B cell (primary cell): Measurements from ENCODE around the gene CNTN4. TPM values are rescaled to one million over a fixed set of nuclear protein-coding genes. Genes with fewer than 3 reads are reported as not detected.

Source experiments
- ATAC-seq: fragments of 200-7000 bp; cut with Tn5 transposase; one replicate; pipeline ENCODE4 v1.10.0; 2021; ENCODE audit warnings: low read depth, mild to moderate bottlenecking, moderate number of reproducible peaks, moderate library complexity
- CTCF ChIA-PET: fragments of 350-600 bp; sonication (Branson Sonifier 250); formaldehyde crosslinking; loops from one replicate; lab custom pipeline; 2021; ENCODE audit warnings: antibody characterized with exemption, inconsistent platforms; lab: Charles Lee
- POLR2A ChIA-PET: fragments of 350-600 bp; sonication (Branson Sonifier 250); formaldehyde crosslinking; loops from one replicate; lab custom pipeline; 2021; ENCODE audit warnings: antibody characterized with exemption; lab: Charles Lee
- DNase-seq: peaks from one replicate; pipeline ENCODE4 v3.0.0; 2013
- H2AFZ ChIP-seq: 2 replicates; pipeline ENCODE4 v1.6.1; 2012; ENCODE audit warnings: mild to moderate bottlenecking, low read depth, low read length; ENCODE audit not compliant: insufficient read depth, poor library complexity, severe bottlenecking
- H3K27ac ChIP-seq, 2 donors: 1 replicate in 1 of 2; 2 replicates in 1 of 2; pipeline ENCODE4 v1.5.1; 2012 to 2013; ENCODE audit warnings: low read length in 2 of 2, mild to moderate bottlenecking in 2 of 2, moderate library complexity in 1 of 2
- H3K27me3 ChIP-seq, 4 experiments: fragments of 200-600 bp in 1 of 4; sonication (generic) in 1 of 4; replicated peaks in 1 of 4; 1 replicate in 2 of 4; 2 replicates in 2 of 4; pipeline versions ENCODE4 v1.6.1 to v1.7.0; 2013 to 2016; ENCODE audit warnings: low read length in 3 of 4, mild to moderate bottlenecking in 2 of 4, mixed read lengths in 1 of 4, moderate library complexity in 1 of 4; ENCODE audit not compliant: insufficient read depth in 4 of 4, control insufficient read depth in 3 of 4; ENCODE audit errors: control extremely low read depth in 1 of 4
- H3K36me3 ChIP-seq, 2 experiments: replicated peaks in 1 of 2; 1 replicate in 1 of 2; 2 replicates in 1 of 2; pipeline versions ENCODE4 v1.6.1 to v1.7.1; 2013; ENCODE audit warnings: low read length in 1 of 2; ENCODE audit not compliant: insufficient read depth in 2 of 2, control insufficient read depth in 1 of 2; ENCODE audit errors: control extremely low read depth in 1 of 2, extremely low read depth in 1 of 2
- H3K4me1 ChIP-seq, 2 donors: fragments of 200-600 bp in 1 of 2; sonication (generic) in 1 of 2; 1 replicate in 1 of 2; 2 replicates in 1 of 2; pipeline versions ENCODE4 v1.5.1 to v1.6.1; 2013 to 2017; ENCODE audit warnings: low read length in 2 of 2; ENCODE audit not compliant: control insufficient read depth in 2 of 2, insufficient read depth in 2 of 2
- H3K4me2 ChIP-seq: replicated peaks from 2 replicates; pipeline ENCODE3; 2012; ENCODE audit warnings: mild to moderate bottlenecking, low read depth, low read length; ENCODE audit not compliant: poor library complexity, severe bottlenecking
- H3K4me3 ChIP-seq, 5 experiments: fragments of 200-600 bp in 1 of 5; sonication (generic) in 1 of 5; 1 replicate in 3 of 5; 2 replicates in 2 of 5; pipeline versions ENCODE4 v1.5.1 to v1.7.0; 2011 to 2016; ENCODE audit warnings: low read length in 4 of 5, mild to moderate bottlenecking in 4 of 5, low read depth in 2 of 5, control low read depth in 1 of 5, moderate library complexity in 1 of 5; ENCODE audit not compliant: insufficient read depth in 1 of 5; ENCODE audit errors: control extremely low read depth in 1 of 5, extremely low read depth in 1 of 5
- H3K79me2 ChIP-seq: fragments of 200-600 bp; sonication (generic); one replicate; pipeline ENCODE4 v1.6.0; 2016; ENCODE audit warnings: low read length; ENCODE audit not compliant: control insufficient read depth, insufficient read depth
- H3K9ac ChIP-seq: fragments of 200-600 bp; sonication (generic); 2 replicates; pipeline ENCODE4 v1.6.1; 2017; ENCODE audit warnings: mild to moderate bottlenecking, low read length, moderate library complexity
- H3K9me3 ChIP-seq, 3 donors: one replicate each; pipeline versions ENCODE4 v1.6.1 to v1.7.1; 2013; ENCODE audit warnings: low read length in 2 of 3; ENCODE audit not compliant: control insufficient read depth in 2 of 3, insufficient read depth in 1 of 3; ENCODE audit errors: control extremely low read depth in 1 of 3
- H4K20me1 ChIP-seq: 2 replicates; pipeline ENCODE4 v1.6.0; 2012; ENCODE audit warnings: mild to moderate bottlenecking, low read length; ENCODE audit not compliant: insufficient read depth, control insufficient read depth, poor library complexity, severe bottlenecking
- H3K27ac Mint-ChIP-seq: one replicate; pipeline ENCODE4 v1.8.0; 2021; ENCODE audit warnings: mixed read lengths
- H3K27me3 Mint-ChIP-seq: one replicate; pipeline ENCODE4 v1.8.0; 2021; ENCODE audit warnings: mixed read lengths
- H3K4me1 Mint-ChIP-seq: one replicate; pipeline ENCODE4 v1.8.0; 2021; ENCODE audit warnings: mixed read lengths
- H3K4me3 Mint-ChIP-seq: one replicate; pipeline ENCODE4 v1.8.0; 2021; ENCODE audit warnings: mixed read lengths
- H3K9me3 Mint-ChIP-seq: one replicate; pipeline ENCODE4 v1.8.0; 2022; ENCODE audit warnings: mixed read lengths; ENCODE audit not compliant: insufficient read depth
- EZH2 ChIP-seq: IDR thresholded peaks from 2 replicates; pipeline ENCODE4 v1.6.1; 2012; ENCODE audit warnings: borderline replicate concordance, low read depth, mild to moderate bottlenecking, moderate library complexity, low read length; ENCODE audit not compliant: insufficient read depth, poor library complexity, severe bottlenecking
- WGBS: methylation state at CpG from one replicate; pipeline ENCODE4 v1.1.5; 2013; ENCODE audit warnings: missing lambda C conversion rate; ENCODE audit not compliant: insufficient coverage; 5-methylcytosine and 5-hydroxymethylcytosine counted together
- intact Hi-C: fragments of 100-400 bp; cut with micrococcal nuclease; formaldehyde crosslinking; loops from one replicate; pipeline ENCODE4 v1.10.0; 2022
- polyA plus RNA-seq: library from polyadenylated mRNA; depleted of rRNA; stranded (reverse); fragments of >200 nt; gene quantifications from 2 replicates; pipeline ENCODE4 v1.2.3, GENCODE V29; 2012
- total RNA-seq, 2 donors: library from RNA; stranded (reverse); fragments of 120-200 nt in 1 of 2; gene quantifications; 1 replicate in 1 of 2; 2 replicates in 1 of 2; pipeline versions ENCODE4 v1.2.3 to v1.2.4, GENCODE V29; 2013 to 2022
- TF ChIP-seq, protein P1 (sequence below): fragments of 200-600 bp; IDR thresholded peaks from one replicate; pipeline ENCODE4 v1.8.0; 2022; ENCODE audit warnings: antibody characterized with exemption, mild to moderate bottlenecking

CNTN4 gene
- total and polyA plus RNA-seq, 2 donors (not counting 1 experiment from before 2014, with no cell fraction given) = 0.05 TPM; not detected in 1

- 100% methylated on average over 1 of the region's 2 CpGs for WGBS
- Mint-ChIP-seq H3K27ac (no peak overlapping the region), H3K27me3 (no peaks in the 10 kb centered on the region), H3K4me3 (no peak overlapping the region), H3K9me3 (no peaks in the 10 kb centered on the region), H3K4me1 (no peaks in the 10 kb centered on the region)
- Histone ChIP-seq H3K36me3 (no peaks in the 10 kb centered on the region), H3K27ac (no peak overlapping the region), H3K9me3 (peaks cover 0 to 4% (median 2%) of the 10 kb centered on the region in 3 donors), H3K4me2 (no peak overlapping the region), H4K20me1 (no peaks in the 10 kb centered on the region), H3K4me3 (no peak overlapping the region), H3K79me2 (no peaks in the 10 kb centered on the region), H3K9ac (no peak overlapping the region), H3K27me3 (no peaks in the 10 kb centered on the region), H3K4me1 (no peaks in the 10 kb centered on the region), H2AFZ (no peak overlapping the region)
- intact Hi-C loops = no loop called here
- TF ChIP-seq, protein P1, sequence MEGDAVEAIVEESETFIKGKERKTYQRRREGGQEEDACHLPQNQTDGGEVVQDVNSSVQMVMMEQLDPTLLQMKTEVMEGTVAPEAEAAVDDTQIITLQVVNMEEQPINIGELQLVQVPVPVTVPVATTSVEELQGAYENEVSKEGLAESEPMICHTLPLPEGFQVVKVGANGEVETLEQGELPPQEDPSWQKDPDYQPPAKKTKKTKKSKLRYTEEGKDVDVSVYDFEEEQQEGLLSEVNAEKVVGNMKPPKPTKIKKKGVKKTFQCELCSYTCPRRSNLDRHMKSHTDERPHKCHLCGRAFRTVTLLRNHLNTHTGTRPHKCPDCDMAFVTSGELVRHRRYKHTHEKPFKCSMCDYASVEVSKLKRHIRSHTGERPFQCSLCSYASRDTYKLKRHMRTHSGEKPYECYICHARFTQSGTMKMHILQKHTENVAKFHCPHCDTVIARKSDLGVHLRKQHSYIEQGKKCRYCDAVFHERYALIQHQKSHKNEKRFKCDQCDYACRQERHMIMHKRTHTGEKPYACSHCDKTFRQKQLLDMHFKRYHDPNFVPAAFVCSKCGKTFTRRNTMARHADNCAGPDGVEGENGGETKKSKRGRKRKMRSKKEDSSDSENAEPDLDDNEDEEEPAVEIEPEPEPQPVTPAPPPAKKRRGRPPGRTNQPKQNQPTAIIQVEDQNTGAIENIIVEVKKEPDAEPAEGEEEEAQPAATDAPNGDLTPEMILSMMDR = no peak
- no peak for TF ChIP-seq EZH2
- CTCF ChIA-PET = no interaction called here
- POLR2A ChIA-PET = no interaction called here
- ATAC-seq = no peak
- DNase-seq = no peak
Measured at GRCh38 chr3:2360815-2361214, 262.1 kb downstream of the CNTN4 start.

- CTCF ChIA-PET = no interaction called here
- WGBS = 100% methylated on average over 2 of the region's 6 CpGs
Measured at GRCh38 chr3:2362122-2362521, 263.5 kb downstream of the CNTN4 start.

More at GRCh38 chr3:2362122-2362521, 263.5 kb downstream of the CNTN4 start:
- intact Hi-C loops = no loop called here
- H3K4me3 ChIP-seq = no peak overlapping the region
- no peak overlapping the region for H2AFZ ChIP-seq
- H3K36me3 ChIP-seq = no peaks in the 10 kb centered on the region
- no peaks in the 10 kb centered on the region for H3K4me1 ChIP-seq
- DNase-seq (no peak), ATAC-seq (no peak)
- H3K27me3 ChIP-seq = no peaks in the 10 kb centered on the region
- no peak overlapping the region for H3K4me3 Mint-ChIP-seq
- no peak overlapping the region for H3K27ac ChIP-seq
- H4K20me1 ChIP-seq = no peaks in the 10 kb centered on the region
- H3K4me2 ChIP-seq = no peak overlapping the region
- H3K27ac Mint-ChIP-seq = no peak overlapping the region
- POLR2A ChIA-PET = no interaction called here
- no peaks in the 10 kb centered on the region for H3K27me3 Mint-ChIP-seq
- no peak overlapping the region for H3K9ac ChIP-seq
- H3K79me2 ChIP-seq = no peaks in the 10 kb centered on the region
- H3K9me3 ChIP-seq = peaks cover 0 to 4% (median 0%) of the 10 kb centered on the region in 3 donors
- no peaks in the 10 kb centered on the region for H3K4me1 Mint-ChIP-seq
- TF ChIP-seq, protein P1 = no peak
- no peak for TF ChIP-seq EZH2
- no peaks in the 10 kb centered on the region for H3K9me3 Mint-ChIP-seq
